GM19468 (cell line): Measurements from ENCODE around the gene PPDPF.

Experiments used
- ATAC-seq: cut with Tn5 transposase; IDR thresholded peaks from one replicate; pipeline ENCODE4 v1.9.1; 2021; ENCODE audit warnings: mild to moderate bottlenecking, moderate library complexity, moderate number of reproducible peaks; ENCODE audit not compliant: unreplicated experiment; ENCODE audit errors: extremely low read depth

Gene PPDPF

GRCh38 chr20:63536241-63536977, 15.8 kb downstream of the PPDPF start:
- ATAC-seq, result no peak

GRCh38 chr20:63536997-63537524, 16.5 kb downstream of the PPDPF start, which contains the start of gene PTK6:
PTK6 (minus strand) TSS chr20:63537376; CDS start chr20:63537314, 62 bp downstream.
- no peak for ATAC-seq

- ATAC-seq, result peak; percentile 77
Observed at GRCh38 chr20:63537525-63538203, 17.1 kb downstream of the PPDPF start.

- ATAC-seq, result no peak
Observed at GRCh38 chr20:63538204-63539091, 17.9 kb downstream of the PPDPF start.

- no peak for ATAC-seq
Observed at GRCh38 chr20:63539092-63539430, 18.5 kb downstream of the PPDPF start.

GRCh38 chr20:63539441-63540370, 19.1 kb downstream of the PPDPF start:
- no peak for ATAC-seq

DNA sequence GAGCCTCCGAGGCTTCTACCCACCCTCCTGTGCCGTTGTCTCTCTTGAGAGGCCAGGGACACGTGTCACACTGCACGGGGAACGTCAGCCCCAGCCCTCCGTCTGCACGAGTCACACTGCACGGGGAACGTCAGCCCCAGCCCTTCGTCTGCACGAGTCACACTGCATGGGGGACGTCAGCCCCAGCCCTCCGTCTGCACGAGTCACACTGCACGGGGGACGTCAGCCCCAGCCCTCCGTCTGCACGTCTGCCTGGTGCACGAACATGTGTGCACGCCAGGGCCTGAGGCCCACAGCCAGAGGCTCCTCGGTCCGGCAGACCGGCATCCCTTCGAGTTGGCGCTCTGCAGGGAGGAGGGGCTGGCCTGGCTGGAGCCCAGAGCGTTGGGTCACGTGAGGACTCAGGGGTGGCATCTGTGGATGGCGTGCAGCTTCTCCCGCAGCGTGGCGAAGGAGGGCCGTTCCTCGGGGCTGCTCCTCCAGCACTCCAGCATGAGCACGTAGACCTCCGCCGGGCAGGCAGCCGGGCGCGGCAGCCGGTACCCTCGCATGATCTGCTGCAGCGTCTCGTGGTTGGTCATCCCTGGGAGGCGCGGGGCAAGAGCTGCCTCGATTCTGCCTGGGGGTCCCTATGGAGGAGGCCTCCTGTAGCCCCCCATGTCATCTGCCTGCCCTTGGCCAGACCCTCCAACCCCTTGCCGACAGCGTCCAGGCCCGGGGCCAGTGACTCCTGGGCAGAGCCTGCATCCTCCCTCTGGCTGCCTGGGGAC, 20.0 kb downstream of the PPDPF start:
- ATAC-seq, result no peak

DNA sequence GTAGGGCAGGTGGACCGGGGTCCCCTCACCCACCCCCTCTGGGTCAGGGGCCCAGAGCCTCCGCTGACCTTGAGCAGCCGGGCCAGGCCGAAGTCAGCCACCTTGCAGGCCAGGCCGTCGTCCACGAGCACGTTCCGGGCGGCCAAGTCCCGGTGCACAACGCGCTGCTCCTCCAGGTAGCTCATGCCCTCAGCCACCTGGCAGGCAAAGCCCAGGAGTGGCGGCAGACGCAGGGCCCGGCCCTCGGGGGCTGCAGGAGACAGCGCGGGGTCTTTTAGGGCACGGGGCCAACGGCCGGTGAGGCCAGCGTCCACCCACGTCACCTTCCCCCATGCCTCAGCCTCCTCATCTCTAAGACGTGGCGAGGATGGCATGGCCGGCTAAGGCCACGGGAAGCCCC, 20.8 kb downstream of the PPDPF start:
- no peak for ATAC-seq

DNA sequence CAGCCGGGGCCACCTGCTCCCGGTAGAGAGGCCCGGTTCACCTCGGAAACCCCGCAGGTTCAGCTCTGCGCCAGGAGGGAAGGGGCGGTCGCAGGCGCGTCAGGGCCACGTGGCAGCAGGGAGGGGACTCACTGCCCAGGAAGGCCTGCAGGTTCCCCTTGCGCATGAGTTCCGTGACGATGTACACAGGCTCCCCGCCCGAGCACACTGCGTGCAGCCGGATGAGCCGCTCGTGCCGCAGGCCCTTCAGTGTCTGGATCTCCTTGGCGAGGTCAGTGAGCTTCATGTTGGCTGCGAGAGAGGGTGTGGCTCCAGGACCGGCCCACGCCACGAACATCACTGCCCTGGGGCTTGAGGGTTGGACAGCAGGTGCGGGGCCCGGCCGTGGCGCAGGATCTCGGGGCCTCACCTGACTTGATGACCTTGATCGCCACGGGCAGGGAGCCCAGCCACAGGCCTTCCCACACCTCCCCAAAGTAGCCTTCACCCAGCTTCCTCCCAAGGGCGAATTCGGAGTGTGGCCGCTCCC, 21.5 kb downstream of the PPDPF start:
- no peak for ATAC-seq

- ATAC-seq, result no peak
Observed at GRCh38 chr20:63542696-63543095, 22.1 kb downstream of the PPDPF start.

GRCh38 chr20:63543131-63543530, 22.6 kb downstream of the PPDPF start:
- no peak for ATAC-seq

- no peak for ATAC-seq
Observed at GRCh38 chr20:63543733-63544132, 23.2 kb downstream of the PPDPF start.

- ATAC-seq, result no peak
Observed at GRCh38 chr20:63544241-63544957, 23.8 kb downstream of the PPDPF start.

GRCh38 chr20:63544958-63545516, 24.5 kb downstream of the PPDPF start:
- ATAC-seq, result no peak

DNA sequence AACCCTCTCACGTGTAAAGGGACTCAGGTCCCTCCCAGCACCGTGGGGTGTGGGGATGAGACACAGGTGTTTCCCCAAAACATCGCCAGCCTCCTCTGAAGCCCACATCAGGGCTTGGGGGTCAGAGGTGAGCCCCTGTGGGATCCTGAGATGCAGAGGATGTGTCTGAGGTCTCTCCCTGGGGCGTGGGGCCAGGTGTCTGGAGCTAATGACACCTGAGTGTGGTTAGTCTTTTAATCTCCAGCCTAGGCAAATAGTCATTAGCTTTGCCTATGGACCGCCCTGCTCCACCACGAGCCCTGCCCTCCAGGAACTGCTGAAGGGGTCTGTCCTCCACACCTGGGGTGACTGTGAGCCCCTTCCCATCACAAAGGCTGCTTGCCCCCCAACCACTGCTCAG, 25.2 kb downstream of the PPDPF start:
- ATAC-seq, result no peak

GRCh38 chr20:63546256-63546955, 25.8 kb downstream of the PPDPF start:
- ATAC-seq, result no peak
